HepG2 (cell line): Measurements from ENCODE around the gene STKLD1. TPM values are rescaled to one million over a fixed set of nuclear protein-coding genes. Genes with fewer than 3 reads are reported as not detected.
A peak's percentile ranks its signal among the peaks of the same experiment; 100 is the strongest.

ENCODE experiments used
- CREM ChIP-seq, 2 experiments: sonication (generic) in 1 of 2; formaldehyde crosslinking in 1 of 2; IDR thresholded peaks; 2 replicates each; pipeline versions ENCODE4 v1.4.0 to v1.6.1; 2016 to 2020; ENCODE audit warnings: antibody characterized with exemption in 1 of 2, mild to moderate bottlenecking in 1 of 2, missing genetic modification reagents in 1 of 2
- ELF1 ChIP-seq: sonication (generic); formaldehyde crosslinking; IDR thresholded peaks from 2 replicates; pipeline ENCODE4 v1.4.0; 2020; ENCODE audit warnings: missing genetic modification reagents
- HMGA1 ChIP-seq: sonication (generic); formaldehyde crosslinking; conservative IDR thresholded peaks from 2 replicates; pipeline ENCODE4 v1.4.0; 2020; ENCODE audit warnings: missing genetic modification reagents
- HNF4A ChIP-seq: sonication (generic); formaldehyde crosslinking; IDR thresholded peaks from 2 replicates; pipeline ENCODE4 v1.4.0; 2020; ENCODE audit warnings: missing genetic modification reagents
- MED1 ChIP-seq: sonication (generic); formaldehyde crosslinking; IDR thresholded peaks from 2 replicates; pipeline ENCODE4 v1.4.0; 2020; ENCODE audit warnings: missing genetic modification reagents
- NFYB ChIP-seq: sonication (generic); formaldehyde crosslinking; IDR thresholded peaks from 2 replicates; pipeline ENCODE4 v1.4.0; 2020; ENCODE audit warnings: missing genetic modification reagents
- NR2F1 ChIP-seq, 2 experiments: fragments of 450-650 bp in 1 of 2; formaldehyde crosslinking in 1 of 2; IDR thresholded peaks; 2 replicates each; pipeline versions ENCODE4 v1.5.0 to v1.6.1; 2016 to 2020; ENCODE audit warnings: mild to moderate bottlenecking in 1 of 2, missing compliant biosample characterization in 1 of 2, missing genetic modification reagents in 1 of 2, moderate library complexity in 1 of 2
- PHF21A ChIP-seq: sonication (generic); formaldehyde crosslinking; IDR thresholded peaks from 2 replicates; pipeline ENCODE4 v1.5.0; 2020; ENCODE audit warnings: mild to moderate bottlenecking, missing genetic modification reagents
- REST ChIP-seq, 2 experiments: IDR thresholded peaks; 2 replicates each; pipeline ENCODE4 v1.6.1; 2011 to 2012; ENCODE audit warnings: low read length in 2 of 2, borderline replicate concordance in 1 of 2, low read depth in 1 of 2, mild to moderate bottlenecking in 1 of 2, moderate library complexity in 1 of 2
- RFX3 ChIP-seq: IDR thresholded peaks from 2 replicates; pipeline ENCODE4 v1.6.1; 2016; ENCODE audit warnings: missing biosample characterization, missing genetic modification reagents
- YY1 ChIP-seq: IDR thresholded peaks from 2 replicates; pipeline ENCODE4 v1.6.1; 2011; ENCODE audit warnings: low read length, low read depth, moderate library complexity, mild to moderate bottlenecking; ENCODE audit not compliant: insufficient read depth, insufficient replicate concordance
- ZFP90 ChIP-seq: sonication (generic); formaldehyde crosslinking; IDR thresholded peaks from 2 replicates; pipeline ENCODE4 v1.8.0; 2022; ENCODE audit warnings: missing genetic modification reagents, mild to moderate bottlenecking, inconsistent platforms, borderline replicate concordance
- ZNF292 ChIP-seq: sonication (generic); formaldehyde crosslinking; IDR thresholded peaks from 2 replicates; pipeline ENCODE4 v1.8.1; 2022; ENCODE audit warnings: mild to moderate bottlenecking, low read depth, missing genetic modification reagents, borderline replicate concordance
- polyA plus RNA-seq, 8 experiments: library from polyadenylated mRNA; depleted of rRNA in 3 of 8; stranded (reverse) in 7 of 8; unstranded in 1 of 8; fragments of >200 nt; fragmentation: Illumina TruSeq in 4 of 8; extraction: Trizol in 4 of 8; gene quantifications; 2 replicates each; pipeline versions ENCODE4 v1.2.1 to v1.2.3, GENCODE V29; 2011 to 2016; ENCODE audit warnings: low read depth in 4 of 8, missing spikeins in 1 of 8, mixed read lengths in 1 of 8; ENCODE audit not compliant: insufficient read depth in 1 of 8
- total RNA-seq, 5 experiments: library from RNA; depleted of rRNA; stranded (reverse); fragments of >200 nt; fragmentation: Illumina TruSeq; extraction: Trizol; gene quantifications; 2 replicates each; pipeline ENCODE4 v1.2.3, GENCODE V29; 2016; ENCODE audit warnings: low read depth in 1 of 5
- TF ChIP-seq, protein P1 (sequence below): sonication (generic); formaldehyde crosslinking; IDR thresholded peaks from 2 replicates; pipeline ENCODE4 v1.5.0; 2020; ENCODE audit warnings: mild to moderate bottlenecking, missing genetic modification reagents, moderate library complexity
- TF ChIP-seq, protein P2 (sequence below): sonication (generic); formaldehyde crosslinking; IDR thresholded peaks from 2 replicates; pipeline ENCODE4 v1.4.0; 2020; ENCODE audit warnings: missing genetic modification reagents
- TF ChIP-seq, protein P3 (sequence below): sonication (generic); formaldehyde crosslinking; IDR thresholded peaks from 2 replicates; pipeline ENCODE4 v1.4.0; 2020; ENCODE audit warnings: missing genetic modification reagents
- TF ChIP-seq, protein P4 (sequence below): sonication (generic); formaldehyde crosslinking; IDR thresholded peaks from 2 replicates; pipeline ENCODE4 v1.8.0; 2022; ENCODE audit warnings: missing genetic modification reagents, low read depth, mild to moderate bottlenecking, borderline replicate concordance

Gene STKLD1
- total and polyA plus RNA-seq, 2 of the 13 experiments (the other 11 are each of a cell fraction or from before 2014, with no cell fraction given): 1.5 to 2.2 TPM

GRCh38 chr9:133448487-133448972, 72.4 kb downstream of the STKLD1 start (continued):
- TF ChIP-seq, protein P1, sequence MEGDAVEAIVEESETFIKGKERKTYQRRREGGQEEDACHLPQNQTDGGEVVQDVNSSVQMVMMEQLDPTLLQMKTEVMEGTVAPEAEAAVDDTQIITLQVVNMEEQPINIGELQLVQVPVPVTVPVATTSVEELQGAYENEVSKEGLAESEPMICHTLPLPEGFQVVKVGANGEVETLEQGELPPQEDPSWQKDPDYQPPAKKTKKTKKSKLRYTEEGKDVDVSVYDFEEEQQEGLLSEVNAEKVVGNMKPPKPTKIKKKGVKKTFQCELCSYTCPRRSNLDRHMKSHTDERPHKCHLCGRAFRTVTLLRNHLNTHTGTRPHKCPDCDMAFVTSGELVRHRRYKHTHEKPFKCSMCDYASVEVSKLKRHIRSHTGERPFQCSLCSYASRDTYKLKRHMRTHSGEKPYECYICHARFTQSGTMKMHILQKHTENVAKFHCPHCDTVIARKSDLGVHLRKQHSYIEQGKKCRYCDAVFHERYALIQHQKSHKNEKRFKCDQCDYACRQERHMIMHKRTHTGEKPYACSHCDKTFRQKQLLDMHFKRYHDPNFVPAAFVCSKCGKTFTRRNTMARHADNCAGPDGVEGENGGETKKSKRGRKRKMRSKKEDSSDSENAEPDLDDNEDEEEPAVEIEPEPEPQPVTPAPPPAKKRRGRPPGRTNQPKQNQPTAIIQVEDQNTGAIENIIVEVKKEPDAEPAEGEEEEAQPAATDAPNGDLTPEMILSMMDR (CRISPR knock-in tag): peak; percentile 12; the same call in 1 of the 2 replicates
- TF ChIP-seq YY1: peak; percentile 35
- no peak for TF ChIP-seq HMGA1 (CRISPR knock-in tag)
- TF ChIP-seq RFX3: no peak
- peak; percentile 81 for TF ChIP-seq ZNF292 (CRISPR knock-in tag)
- TF ChIP-seq, protein P2, sequence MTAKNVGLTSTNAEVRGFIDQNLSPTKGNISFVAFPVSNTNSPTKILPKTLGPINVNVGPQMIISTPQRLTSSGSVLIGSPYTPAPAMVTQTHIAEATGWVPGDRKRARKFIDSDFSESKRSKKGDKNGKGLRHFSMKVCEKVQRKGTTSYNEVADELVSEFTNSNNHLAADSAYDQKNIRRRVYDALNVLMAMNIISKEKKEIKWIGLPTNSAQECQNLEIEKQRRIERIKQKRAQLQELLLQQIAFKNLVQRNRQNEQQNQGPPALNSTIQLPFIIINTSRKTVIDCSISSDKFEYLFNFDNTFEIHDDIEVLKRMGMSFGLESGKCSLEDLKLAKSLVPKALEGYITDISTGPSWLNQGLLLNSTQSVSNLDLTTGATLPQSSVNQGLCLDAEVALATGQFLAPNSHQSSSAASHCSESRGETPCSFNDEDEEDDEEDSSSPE (CRISPR knock-in tag): no peak
- TF ChIP-seq ZFP90 (CRISPR knock-in tag): no peak
- TF ChIP-seq, protein P3, sequence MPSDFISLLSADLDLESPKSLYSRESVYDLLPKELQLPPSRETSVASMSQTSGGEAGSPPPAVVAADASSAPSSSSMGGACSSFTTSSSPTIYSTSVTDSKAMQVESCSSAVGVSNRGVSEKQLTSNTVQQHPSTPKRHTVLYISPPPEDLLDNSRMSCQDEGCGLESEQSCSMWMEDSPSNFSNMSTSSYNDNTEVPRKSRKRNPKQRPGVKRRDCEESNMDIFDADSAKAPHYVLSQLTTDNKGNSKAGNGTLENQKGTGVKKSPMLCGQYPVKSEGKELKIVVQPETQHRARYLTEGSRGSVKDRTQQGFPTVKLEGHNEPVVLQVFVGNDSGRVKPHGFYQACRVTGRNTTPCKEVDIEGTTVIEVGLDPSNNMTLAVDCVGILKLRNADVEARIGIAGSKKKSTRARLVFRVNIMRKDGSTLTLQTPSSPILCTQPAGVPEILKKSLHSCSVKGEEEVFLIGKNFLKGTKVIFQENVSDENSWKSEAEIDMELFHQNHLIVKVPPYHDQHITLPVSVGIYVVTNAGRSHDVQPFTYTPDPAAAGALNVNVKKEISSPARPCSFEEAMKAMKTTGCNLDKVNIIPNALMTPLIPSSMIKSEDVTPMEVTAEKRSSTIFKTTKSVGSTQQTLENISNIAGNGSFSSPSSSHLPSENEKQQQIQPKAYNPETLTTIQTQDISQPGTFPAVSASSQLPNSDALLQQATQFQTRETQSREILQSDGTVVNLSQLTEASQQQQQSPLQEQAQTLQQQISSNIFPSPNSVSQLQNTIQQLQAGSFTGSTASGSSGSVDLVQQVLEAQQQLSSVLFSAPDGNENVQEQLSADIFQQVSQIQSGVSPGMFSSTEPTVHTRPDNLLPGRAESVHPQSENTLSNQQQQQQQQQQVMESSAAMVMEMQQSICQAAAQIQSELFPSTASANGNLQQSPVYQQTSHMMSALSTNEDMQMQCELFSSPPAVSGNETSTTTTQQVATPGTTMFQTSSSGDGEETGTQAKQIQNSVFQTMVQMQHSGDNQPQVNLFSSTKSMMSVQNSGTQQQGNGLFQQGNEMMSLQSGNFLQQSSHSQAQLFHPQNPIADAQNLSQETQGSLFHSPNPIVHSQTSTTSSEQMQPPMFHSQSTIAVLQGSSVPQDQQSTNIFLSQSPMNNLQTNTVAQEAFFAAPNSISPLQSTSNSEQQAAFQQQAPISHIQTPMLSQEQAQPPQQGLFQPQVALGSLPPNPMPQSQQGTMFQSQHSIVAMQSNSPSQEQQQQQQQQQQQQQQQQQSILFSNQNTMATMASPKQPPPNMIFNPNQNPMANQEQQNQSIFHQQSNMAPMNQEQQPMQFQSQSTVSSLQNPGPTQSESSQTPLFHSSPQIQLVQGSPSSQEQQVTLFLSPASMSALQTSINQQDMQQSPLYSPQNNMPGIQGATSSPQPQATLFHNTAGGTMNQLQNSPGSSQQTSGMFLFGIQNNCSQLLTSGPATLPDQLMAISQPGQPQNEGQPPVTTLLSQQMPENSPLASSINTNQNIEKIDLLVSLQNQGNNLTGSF (CRISPR knock-in tag): no peak
- no peak for TF ChIP-seq CREM (IDR thresholded peaks at IDR 0.05)
- TF ChIP-seq CREM (CRISPR knock-in tag; IDR thresholded peaks at IDR 0.05): no peak
- TF ChIP-seq, protein P4, sequence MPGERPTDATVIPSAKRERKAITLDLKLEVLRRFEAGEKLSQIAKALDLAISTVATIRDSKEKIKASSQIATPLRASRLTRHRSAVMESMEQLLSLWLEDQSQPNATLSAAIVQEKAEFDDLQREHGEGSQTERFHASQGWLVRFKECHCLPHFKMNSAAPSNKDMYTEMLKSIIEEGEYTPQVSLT: no peak
- peak; percentile 45; the same call in 1 of the 2 replicates for TF ChIP-seq MED1 (CRISPR knock-in tag)
- TF ChIP-seq NR2F1 (CRISPR knock-in tag; IDR thresholded peaks at IDR 0.05): 0 out of 4 replicates have a peak, but pooled peaks of 1 of the 2 experiments have one; percentile 7
- 0 out of 2 replicates have a peak, but pooled peaks have one; percentile 15 for TF ChIP-seq PHF21A
- TF ChIP-seq REST (IDR thresholded peaks at IDR 0.05; ENCODE audit: borderline replicate concordance in 1 of 2, low read depth in 1 of 2, low read length in 2 of 2): no peak
- TF ChIP-seq ELF1 (CRISPR knock-in tag): peak; percentile 58
- TF ChIP-seq HNF4A: peak; percentile 82
- no peak for TF ChIP-seq NFYB
